Stimulated activated CD4-positive, alpha-beta T cell treated with anti-CD3 and anti-CD28 coated beads, Interleukin-1b, Interleukin-23, amount 100 ng/mL, for 24 hours (primary cell): ENCODE data around the gene SIK2.

Experiments used
- DNase-seq, 4 experiments: peaks; one replicate each; pipeline ENCODE4 v3.0.0-alpha.2; 2020; ENCODE audit warnings: low read depth in 4 of 4, low spot score in 1 of 4

SIK2 gene

DNA sequence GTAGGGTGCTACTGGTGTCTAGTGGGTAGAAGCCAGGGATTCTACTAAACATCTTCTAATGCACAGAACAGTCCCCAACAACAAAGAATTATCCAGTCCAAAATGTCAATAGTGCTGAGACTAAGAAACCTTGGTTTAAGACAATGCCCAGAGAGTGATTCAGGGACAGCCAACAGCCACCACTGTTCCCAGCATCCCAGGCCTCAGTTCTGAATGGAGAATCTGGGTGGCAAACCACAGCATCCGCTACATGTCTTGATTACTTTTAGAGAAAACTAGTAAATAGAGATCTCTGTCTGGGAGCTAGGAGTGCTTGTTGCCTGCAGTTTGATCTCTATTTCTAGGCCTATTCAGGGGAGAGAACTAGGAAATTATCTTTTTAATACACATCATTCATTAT lies 20.9 kb upstream of the SIK2 start:
- no peak for DNase-seq

DNA sequence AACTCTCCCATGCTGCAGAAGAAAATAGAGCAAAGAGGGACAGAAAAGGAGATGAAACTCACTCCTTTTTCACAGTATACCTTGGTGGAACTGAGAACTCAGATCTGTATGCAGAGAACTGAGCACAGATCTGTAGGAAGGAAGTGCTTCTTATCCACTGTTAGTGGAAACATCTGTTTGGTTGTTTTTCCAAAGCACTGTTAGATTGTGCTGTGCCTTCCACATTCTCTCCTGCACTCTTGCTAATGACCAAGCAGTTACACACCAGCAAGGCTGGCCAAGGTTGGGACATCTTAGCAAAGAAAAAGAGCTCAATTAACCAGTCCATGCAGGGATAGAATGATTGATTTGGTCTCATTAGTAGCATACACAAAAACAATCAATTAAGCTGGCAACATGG lies 20.1 kb upstream of the SIK2 start:
- no peak for DNase-seq

DNA sequence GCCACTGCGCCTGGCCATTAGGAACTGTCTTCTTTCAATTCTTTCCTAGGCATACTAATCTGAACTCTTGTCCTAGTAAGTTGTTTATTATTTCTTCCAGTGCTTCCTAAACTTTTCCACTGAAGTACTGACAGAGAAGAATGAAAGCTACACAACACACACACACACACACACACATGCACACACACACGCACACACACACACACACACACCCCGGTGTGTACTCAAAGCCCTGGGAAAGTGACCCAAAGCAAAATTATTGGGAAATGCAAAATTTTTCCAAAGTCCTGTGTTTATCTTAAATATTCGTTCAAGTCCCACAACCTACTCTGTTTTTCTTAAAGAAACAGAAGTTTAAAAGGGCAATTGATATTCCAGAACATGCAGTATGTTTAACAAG lies 19.4 kb upstream of the SIK2 start:
- no peak for DNase-seq

DNA sequence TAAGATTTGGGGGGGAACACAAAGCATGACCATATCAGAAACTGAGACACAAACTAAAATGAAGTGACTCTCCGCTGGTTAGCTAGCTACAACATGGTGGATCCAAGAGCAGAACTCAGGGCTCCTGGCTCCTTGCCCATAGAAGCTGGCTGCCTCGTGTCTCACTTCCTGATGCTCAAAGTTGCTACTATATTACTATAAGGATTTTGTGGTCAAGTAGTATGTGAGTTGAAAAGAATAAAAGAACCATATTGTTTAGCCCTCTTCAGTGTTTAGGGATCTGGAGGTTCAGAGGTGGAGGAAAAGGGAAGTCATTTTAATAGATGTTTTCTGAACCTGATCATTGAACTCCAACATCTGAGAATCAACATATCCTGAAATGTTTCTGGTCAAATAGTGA lies 16.9 kb upstream of the SIK2 start:
- DNase-seq = no peak

DNA sequence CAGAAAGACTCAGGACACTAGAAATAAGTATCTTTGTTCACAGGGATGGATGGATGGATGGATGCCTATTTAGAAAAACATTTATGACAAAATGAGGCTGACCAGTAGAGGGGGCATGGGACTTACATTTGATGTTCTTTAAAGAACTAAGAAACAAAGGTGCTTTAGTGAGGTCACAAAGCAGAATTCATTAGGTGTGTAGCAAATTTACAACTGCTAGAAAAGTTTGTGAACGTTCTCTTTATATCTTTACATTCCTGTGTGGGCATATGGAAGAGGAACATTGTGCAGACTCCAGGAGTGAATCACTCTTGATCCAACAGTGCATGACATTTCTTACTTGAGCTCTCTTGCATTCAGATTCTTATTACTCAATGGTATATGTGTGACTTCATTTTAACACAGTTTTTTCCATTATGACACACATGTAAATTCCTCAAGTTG lies 15.8 kb upstream of the SIK2 start:
- no peak for DNase-seq

DNA sequence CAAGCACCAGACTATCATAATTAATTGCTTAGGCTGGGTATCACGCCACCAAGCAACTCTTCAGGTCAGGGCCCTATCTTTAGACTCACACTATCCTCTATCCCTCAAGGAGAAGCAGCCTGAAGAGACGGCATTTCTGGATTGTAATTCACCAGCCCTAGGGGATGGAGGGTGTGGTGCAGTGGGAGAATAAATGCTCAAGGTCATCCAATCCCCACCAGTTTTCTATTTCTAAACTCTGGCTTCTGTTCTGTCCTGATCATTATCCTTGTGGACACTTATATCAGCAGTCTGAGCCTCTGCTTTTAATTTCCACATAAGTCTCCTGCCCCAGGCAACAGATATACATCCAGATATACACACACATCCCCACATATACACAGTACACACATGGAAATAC lies 13.1 kb upstream of the SIK2 start:
- no peak for DNase-seq

DNA sequence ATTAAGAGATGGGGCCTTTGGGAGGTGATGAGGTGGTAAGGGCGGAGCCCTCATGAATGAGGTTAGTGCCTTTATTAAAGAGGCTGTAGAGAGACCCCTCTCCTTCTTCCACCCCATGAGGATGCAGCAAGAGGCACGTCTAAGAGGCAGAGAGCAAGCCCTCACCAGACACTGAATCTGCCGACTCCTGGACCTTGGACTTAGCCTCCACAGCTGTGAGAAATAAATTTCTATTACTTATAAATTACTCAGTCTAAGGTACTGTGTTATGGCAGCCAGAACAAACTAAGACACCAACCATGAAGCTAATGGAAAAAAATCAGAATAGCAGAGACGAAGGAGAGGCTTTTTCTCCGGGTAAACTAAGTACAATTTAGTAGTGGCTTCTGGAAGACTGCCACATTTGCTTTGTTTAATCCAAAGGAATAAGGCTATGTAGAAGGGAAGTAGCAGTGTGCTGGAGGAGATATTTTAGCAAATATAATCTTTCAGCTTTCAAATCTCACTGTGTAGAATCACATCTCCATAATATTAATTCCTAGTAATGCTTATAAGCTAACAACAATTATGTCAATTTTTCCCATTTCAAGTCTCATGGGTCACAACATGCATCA lies 12.3 kb upstream of the SIK2 start:
- no peak for DNase-seq

DNA sequence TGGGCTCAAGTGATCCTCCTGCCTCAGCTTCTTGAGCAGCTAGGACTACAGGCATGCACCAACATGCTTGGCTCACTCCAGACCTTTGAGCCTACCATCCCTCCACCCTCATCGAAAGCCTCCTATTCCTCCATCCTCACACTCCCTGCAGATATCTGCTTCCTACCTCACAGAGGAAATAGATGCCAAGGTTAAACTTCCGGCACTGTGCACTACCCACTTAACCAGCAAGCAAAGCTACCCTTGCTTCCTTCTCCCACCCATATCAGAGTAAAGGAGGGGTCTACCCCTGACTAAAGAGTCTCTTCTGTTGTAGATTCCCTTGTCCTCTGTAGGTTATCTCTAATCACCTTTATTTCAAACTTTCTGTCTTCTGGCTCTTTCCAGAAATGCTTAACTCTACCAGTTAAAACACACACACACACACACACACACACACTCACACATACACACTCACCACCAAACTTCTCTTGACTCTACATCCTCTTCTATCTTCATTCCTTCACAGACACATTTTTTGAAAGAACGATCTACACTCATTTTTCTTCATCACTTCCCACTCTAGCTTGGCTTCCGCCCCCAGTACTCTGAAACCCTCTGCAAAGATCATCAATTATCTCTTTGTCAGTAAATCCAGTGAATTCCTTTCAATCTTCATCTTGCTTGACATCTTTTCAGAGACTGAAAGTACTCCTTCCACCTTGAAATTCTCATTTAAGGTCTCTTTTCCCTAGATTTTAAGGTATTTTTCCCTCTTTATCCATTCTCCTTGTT lies 10.9 kb upstream of the SIK2 start:
- DNase-seq = no peak

DNA sequence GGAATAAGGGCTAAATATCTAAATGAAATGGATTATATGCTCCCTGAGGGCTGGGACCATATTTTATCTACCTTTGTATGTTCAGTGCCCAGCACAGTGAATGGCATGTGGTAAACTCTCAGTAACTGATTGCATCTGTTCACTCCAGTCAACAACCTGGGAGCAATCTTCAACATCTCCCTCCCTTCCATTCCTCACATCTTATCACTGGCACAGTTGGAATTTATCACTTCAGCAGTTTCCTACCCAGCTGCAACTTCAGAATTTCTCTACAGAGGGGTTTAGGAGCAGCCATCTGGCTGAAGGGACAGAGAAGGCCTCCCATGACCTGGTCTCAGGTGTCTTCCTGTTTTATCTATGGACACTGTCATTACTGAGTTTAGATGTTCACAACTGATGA lies 9.8 kb upstream of the SIK2 start:
- DNase-seq = no peak

DNA sequence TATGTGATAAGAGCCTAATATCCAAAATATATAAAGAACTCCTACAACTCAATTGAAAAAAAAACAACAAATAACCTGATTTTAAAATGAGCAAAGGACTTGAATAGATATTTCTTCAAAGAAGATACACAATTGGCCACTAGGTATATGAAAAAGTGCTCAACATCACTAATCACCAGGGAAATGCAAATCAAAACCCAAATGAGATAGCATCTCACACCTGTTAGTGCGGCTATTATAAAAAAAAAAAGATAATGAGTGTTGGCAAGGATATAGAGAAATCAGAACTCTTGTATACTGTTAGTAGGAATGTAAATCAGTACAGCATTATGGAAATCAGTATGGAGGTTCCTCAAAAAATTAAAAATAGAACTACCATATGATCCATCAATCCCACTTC lies 5.9 kb upstream of the SIK2 start:
- DNase-seq = no peak

DNA sequence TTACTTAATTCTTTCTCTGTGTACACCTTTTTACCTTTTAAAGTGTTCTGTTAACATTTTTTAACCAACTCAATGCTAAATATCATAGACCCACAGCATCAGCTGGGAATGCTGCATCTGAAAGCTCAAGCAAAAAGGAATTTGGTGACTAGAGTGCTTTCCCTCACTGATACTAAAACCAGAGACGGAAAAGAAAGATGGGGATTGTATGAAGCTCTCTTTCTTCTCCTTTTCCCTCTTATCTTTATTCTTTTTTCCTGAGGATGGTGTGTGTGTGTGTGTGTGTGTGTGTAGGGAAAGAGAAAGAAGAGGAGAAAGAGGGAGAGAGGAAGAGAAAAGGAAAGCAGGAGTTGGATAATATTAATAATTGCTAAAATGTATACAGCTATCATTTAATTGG lies 4.1 kb upstream of the SIK2 start:
- no peak for DNase-seq

DNA sequence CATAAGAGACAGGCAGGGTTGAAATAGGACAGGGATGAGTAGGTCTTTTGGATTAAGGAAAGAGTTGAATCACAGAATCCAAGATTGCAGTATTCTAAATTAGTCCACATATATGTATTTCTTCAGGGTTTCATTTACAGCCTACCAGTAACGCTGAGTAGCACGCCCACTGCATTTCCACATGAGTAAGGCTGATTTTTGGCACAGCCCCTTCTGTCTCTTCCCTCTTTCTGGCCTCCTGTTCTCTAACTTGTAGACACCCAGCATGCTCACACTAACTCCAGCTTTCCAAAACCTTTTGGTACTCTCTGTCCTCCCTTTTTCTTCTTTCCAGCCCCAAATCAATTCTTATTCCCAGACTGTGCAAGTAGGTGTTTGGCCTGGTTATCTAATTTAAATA lies 3.7 kb upstream of the SIK2 start:
- no peak for DNase-seq

DNA sequence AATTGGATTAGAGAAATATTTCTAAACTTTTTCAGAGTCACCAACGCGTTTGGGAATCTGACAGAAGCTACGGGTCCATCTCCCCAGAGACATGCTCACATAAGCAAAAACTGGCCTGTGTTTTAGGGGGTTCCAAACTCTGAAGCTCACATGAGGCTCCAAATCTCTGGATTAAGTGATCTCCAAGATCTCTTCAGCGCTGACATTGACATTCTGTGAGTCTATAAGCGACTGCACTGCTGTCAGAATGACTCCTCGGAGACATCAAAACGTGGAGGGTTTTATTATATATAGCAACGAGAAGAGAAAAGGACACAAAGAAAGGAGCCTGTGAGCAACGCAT lies 642 bp upstream of the SIK2 start:
- no peak for DNase-seq

DNA sequence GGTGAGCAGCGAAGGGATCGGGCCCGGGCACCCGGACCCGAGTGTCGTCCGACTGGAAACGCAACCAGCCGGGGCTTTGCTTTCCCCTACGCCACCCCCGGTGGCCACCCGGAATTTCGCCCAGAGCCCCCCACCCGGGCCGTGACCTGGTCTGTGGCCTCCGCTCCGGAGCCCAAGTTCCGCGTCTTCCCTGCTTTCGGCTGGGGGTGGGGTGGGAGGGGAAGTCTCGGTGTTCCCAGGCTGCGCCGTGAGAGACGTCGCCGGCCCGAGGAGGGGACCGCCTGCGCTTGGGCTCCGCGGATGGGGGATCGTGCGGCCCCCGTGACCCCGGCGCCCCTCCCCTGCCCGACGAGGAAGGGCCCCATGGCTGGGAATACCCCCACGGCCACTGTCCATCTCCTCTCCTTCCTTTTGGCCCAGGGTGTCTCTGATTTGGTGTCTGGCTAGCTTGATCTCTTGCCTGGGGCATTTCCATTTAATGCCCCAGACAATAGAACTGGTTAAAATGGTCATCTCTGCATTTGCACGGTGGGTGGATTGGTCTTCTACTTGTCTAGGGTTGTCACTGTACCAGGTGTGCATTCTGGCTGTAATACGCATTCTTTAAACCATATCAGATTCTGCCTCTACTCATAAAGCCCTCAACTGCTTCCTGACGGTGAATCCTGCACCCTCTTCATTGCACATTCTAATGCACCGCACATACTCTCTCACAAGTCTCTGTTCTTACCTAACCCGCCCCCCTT lies 789 bp downstream of the SIK2 start:
- no peak for DNase-seq

DNA sequence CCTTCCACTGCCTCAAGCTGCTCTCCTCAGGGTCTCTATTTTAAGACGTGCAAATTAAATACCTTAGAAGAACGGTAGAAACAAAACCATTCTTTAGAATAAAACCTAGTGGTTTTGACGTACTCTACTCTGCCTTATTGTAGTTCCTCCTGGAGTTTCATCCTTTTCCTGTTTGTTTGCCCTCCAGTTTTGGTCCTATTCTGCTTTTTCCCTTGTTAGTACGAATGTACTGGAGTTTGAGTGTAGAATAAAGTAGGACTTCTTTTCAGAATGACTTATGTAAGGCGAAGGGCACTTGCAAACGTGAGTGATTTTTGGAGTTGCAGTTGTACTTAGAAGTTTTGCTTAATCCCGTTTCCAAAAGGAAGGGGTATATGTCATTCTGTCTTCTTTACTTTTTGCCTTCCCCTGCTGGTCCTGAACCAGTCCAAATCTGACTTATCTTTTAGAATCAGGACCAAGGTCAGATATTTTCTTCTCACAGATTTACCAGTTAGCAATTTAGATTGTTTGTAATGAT lies 1.4 kb downstream of the SIK2 start:
- DNase-seq = no peak

DNA sequence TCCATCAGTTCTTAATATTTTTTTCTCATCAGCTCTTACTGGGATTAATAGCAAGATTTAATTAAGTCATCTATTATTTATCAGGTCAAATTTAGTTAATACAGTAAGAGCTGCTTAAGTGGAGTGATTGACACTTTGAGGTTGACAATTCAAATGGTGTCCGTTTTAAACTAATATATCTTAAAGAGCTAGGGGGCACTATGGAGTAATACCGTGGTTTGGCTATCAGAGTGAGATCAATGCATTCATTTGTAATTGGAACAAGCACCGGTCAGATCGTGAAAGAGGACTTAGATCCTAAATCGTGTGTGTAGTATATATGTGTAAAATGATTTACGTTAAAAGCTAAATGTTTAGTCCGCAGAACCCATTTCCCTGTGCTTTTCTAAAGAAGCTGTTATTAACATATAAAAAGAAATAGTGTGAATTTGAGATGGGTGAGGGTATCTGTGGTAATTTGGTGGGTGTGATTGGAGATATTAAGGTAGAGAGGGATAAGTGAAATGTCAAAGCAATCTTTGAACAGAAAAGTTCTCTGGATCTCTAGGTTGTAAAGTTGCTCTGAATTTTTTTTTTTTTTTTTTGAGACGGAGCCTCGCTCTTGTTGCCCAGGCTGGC lies 2.3 kb downstream of the SIK2 start:
- DNase-seq = no peak

DNA sequence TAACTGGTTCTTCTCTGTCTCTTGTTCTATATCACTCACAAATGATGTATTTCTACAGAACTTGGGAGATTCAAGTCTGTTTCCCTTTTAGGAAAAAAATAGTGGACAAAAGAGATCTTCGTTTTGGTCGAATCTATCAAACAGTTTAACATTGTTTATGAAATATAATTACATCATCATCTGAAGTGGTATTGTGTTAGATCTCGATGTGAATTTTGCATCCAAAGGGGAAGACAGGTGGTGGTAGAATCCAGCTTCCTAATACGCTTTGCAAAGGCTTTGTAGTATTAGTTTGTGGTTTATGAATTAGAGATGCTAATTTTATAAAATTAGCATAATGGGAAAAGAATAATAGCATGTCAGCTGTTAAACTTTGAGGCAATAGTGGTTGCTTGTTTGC lies 3.4 kb downstream of the SIK2 start:
- no peak for DNase-seq

DNA sequence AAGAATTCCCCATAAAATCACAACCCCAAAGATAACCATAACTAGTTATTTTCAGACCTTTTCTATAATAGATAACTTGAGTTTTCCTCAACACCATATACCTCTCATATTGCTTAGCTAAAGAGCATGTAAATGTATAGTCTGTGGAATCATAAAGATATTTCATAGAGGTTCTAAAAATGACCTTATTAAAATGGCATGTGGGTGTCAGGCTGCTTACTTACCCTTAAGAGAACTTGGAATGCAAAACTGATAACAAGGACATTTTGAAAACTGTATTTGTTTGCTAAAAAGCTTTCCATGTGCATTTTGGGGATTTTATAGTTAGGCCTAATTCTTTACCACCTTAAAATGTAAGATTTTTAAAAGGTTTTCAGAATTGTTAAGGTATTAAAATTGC lies 4.7 kb downstream of the SIK2 start:
- no peak for DNase-seq

DNA sequence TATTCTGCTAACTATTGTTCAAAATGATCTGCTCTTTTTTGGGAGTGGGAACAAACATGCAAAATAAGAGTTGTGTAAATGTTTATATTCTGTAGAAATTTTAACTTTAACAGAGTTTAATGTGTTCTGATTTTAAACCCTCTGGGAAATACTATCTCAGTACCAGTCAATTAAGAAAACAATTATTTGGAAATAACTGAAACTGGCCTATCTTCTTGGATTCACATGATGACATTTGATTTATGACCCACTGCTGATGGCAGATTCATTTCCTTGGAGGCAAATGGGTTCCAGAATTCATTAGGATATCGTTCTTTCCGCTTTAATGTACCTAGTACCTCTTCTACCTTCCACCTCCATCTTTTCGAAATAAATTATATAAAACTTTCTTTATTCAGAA lies 5.5 kb downstream of the SIK2 start:
- no peak for DNase-seq

DNA sequence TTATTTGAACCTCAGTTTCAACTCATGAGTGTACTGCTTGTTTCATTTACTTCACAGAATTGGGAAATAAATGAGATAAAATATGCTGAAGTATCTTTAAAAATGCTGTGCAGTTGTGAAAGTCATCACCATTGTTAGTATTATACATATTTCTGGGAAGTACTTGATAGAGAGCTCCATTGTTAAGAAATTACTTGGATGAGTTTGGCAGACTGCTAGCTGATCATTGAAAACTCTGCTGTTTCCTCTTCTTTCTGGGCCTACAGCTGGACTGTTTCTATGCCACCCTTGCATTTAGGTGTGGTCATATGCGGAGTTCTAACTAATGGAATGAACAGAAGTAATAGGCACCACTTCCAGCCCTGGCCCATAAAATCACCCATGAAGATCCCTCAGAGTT lies 10.0 kb downstream of the SIK2 start:
- DNase-seq = no peak

DNA sequence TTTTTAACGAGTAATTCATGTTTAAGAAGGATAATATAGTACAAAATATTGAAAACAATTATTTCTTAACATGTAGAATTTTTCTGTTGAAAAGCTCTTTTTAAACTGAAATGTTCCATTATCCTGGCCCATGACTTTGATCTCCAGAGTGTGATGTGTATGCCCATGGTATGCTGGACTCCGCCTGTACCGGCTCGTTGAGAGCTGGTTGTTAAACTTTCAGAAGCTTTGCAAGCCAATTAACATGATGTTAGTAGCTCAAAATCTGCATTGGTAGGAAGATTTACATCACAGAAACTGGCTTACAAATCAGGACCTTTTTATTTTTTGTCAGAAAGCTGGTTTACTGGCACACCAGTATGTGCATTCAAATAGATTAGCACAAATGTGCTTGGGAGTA lies 15.0 kb downstream of the SIK2 start:
- no peak for DNase-seq

DNA sequence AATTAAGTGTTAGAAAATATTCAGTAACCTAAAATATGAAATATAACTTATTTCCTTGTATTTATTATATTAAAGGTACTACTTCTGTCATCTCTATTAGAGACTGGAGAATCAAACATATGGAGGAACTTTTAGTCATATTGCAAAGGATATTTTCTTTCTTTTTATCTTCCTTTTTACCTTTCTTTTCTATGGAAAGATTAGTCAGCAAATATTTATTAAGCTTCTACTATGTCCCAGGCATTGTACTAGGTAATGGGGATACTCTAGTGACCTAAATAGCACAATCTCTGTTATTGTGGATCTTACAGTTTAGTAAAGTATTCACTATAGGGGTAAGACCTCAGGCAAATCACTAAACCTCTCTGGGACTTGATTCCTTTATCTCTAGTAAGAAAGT lies 18.3 kb downstream of the SIK2 start:
- no peak for DNase-seq
